RWPE2 (cell line): ENCODE measurements around the gene YIPF7.

ENCODE experiments used
- ATAC-seq: fragments of 200-7000 bp; cut with Tn5 transposase; 3 replicates; pipeline ENCODE4 v1.9.1; 2021; ENCODE audit warnings: low read depth
- DNase-seq: peaks from one replicate; pipeline ENCODE4 v3.0.0-alpha.2; 2020; ENCODE audit warnings: low spot score
- H3K27ac ChIP-seq: fragments of 450-650 bp; 2 replicates; pipeline ENCODE4 v1.5.1; 2017; ENCODE audit warnings: mild to moderate bottlenecking; ENCODE audit not compliant: poor library complexity, severe bottlenecking
- H3K27me3 ChIP-seq: fragments of 250-450 bp; sonication (Bioruptor Pico); 2 replicates; pipeline ENCODE4 v1.5.1; 2021; ENCODE audit warnings: mild to moderate bottlenecking, moderate library complexity; ENCODE audit not compliant: insufficient read depth, poor library complexity, severe bottlenecking
- H3K36me3 ChIP-seq: fragments of 250-450 bp; sonication (Bioruptor Pico); 2 replicates; pipeline ENCODE4 v1.5.1; 2020; ENCODE audit warnings: low read depth, mild to moderate bottlenecking, moderate library complexity
- H3K4me1 ChIP-seq: fragments of 250-450 bp; sonication (Bioruptor Pico); 2 replicates; pipeline ENCODE4 v1.5.1; 2021; ENCODE audit warnings: mild to moderate bottlenecking, moderate library complexity; ENCODE audit not compliant: insufficient read depth, poor library complexity, severe bottlenecking
- H3K4me3 ChIP-seq: fragments of 250-450 bp; sonication (Bioruptor Pico); 2 replicates; pipeline ENCODE4 v1.5.1; 2021; ENCODE audit warnings: mild to moderate bottlenecking, moderate library complexity; ENCODE audit not compliant: severe bottlenecking
- H3K9me3 ChIP-seq: fragments of 250-450 bp; sonication (Bioruptor Pico); 2 replicates; pipeline ENCODE4 v1.5.1; 2021; ENCODE audit warnings: mild to moderate bottlenecking, moderate library complexity; ENCODE audit not compliant: severe bottlenecking
- CTCF ChIP-seq: fragments of 450-650 bp; IDR thresholded peaks from one replicate; pipeline ENCODE4 v1.5.1; 2017; ENCODE audit warnings: mild to moderate bottlenecking, moderate library complexity; ENCODE audit not compliant: poor library complexity, severe bottlenecking

The YIPF7 gene

GRCh38 chr4:44651425-44651824 lies at the start of gene YIPF7:
TSS of gene YIPF7 (minus strand) at chr4:44651625. CDS start at chr4:44650100, 1,525 bp downstream.
- no peak for TF ChIP-seq CTCF
- Histone ChIP-seq H3K9me3 (no peaks in the 10 kb centered on the region), H3K4me3 (no peak within 1 kb of the TSS), H3K27me3 (no peaks in the 10 kb centered on the region), H3K27ac (no peak within 1 kb of the TSS), H3K4me1 (no peaks in the 10 kb centered on the region), H3K36me3 (no peaks in the 10 kb centered on the region)
- DNase-seq = no peak
- no peak for ATAC-seq

- H3K4me3 ChIP-seq = no peak overlapping the region
- H3K9me3 ChIP-seq = no peaks in the 10 kb centered on the region
- no peak overlapping the region for H3K27ac ChIP-seq
- no peaks in the 10 kb centered on the region for H3K4me1 ChIP-seq
- peaks cover 96% of the 10 kb centered on the region for H3K36me3 ChIP-seq
- DNase-seq (no peak), ATAC-seq (no peak)
- no peak for TF ChIP-seq CTCF
- H3K27me3 ChIP-seq = no peaks in the 10 kb centered on the region
These were observed 49.6 kb upstream of the YIPF7 start for GRCh38 chr4:44701037-44701436.

GRCh38 chr4:44700427-44700826 lies 49.0 kb upstream of the YIPF7 start:
- Histone ChIP-seq H3K27me3 (no peaks in the 10 kb centered on the region), H3K36me3 (peaks cover 97% of the 10 kb centered on the region), H3K27ac (no peak overlapping the region), H3K4me3 (no peak overlapping the region), H3K4me1 (no peaks in the 10 kb centered on the region), H3K9me3 (no peaks in the 10 kb centered on the region)
- ATAC-seq (no peak), DNase-seq (no peak)
- TF ChIP-seq CTCF = no peak

- Histone ChIP-seq H3K9me3 (no peaks in the 10 kb centered on the region), H3K4me1 (peaks cover 12% of the 10 kb centered on the region), H3K27me3 (no peaks in the 10 kb centered on the region), H3K4me3 (no peak overlapping the region), H3K36me3 (peaks cover 100% of the 10 kb centered on the region), H3K27ac (no peak overlapping the region)
- ATAC-seq (no peak), DNase-seq (no peak)
- no peak for TF ChIP-seq CTCF
These were observed 33.2 kb upstream of the YIPF7 start for GRCh38 chr4:44684648-44685047.

- H3K9me3 ChIP-seq = no peaks in the 10 kb centered on the region
- no peak for DNase-seq
- H3K27ac ChIP-seq = peak overlapping the region; percentile 34
- no peak for TF ChIP-seq CTCF
- no peak for ATAC-seq
- peaks cover 18% of the 10 kb centered on the region for H3K4me1 ChIP-seq
- H3K36me3 ChIP-seq = peaks cover 44% of the 10 kb centered on the region
- H3K27me3 ChIP-seq = no peaks in the 10 kb centered on the region
- peak overlapping the region; percentile 67 for H3K4me3 ChIP-seq
These were observed 27.6 kb upstream of the YIPF7 start for GRCh38 chr4:44679060-44679459.
